Coronary artery (tissue), 2 donors: ENCODE results near the gene APOL6.

Experiments used
- DNase-seq: peaks from one replicate; pipeline ENCODE4 v3.0.0-alpha.2; 2017; ENCODE audit warnings: low spot score
- H3K27ac ChIP-seq, 2 donors: fragments of 200-600 bp; sonication (generic); one replicate each; pipeline ENCODE4 v1.5.1; 2016 to 2019
- H3K4me3 ChIP-seq: fragments of 200-600 bp; sonication (generic); 2 replicates; pipeline ENCODE4 v1.5.1; 2016; ENCODE audit warnings: mild to moderate bottlenecking, moderate library complexity
- CTCF ChIP-seq: fragments of 200-600 bp; sonication (generic); IDR thresholded peaks from one replicate; pipeline ENCODE4 v1.5.1; 2019; ENCODE audit warnings: antibody characterized with exemption

The APOL6 gene

DNA sequence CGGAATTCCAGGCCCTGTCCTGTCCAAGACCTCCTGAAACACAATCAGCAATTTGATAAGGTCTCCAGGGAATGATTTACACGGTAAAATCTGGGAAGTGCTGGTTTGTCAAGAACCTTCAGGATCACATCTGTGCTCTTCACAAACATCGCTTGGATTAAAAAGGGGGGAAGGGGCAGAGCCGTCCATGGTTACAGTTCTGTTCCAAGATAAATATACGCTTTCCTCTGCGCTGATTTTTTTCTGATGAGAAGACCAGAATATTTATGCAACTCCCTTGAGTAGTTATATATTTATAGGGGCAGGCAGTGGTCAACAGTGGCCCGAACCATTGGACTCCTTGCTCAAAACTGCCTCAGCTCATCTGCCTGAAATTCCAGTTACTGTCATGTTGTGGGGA lies 60.2 kb downstream of the APOL6 start:
- Histone ChIP-seq H3K27ac (no peak overlapping the region), H3K4me3 (no peak overlapping the region)
- no peak for DNase-seq
- no peak for TF ChIP-seq CTCF

DNA sequence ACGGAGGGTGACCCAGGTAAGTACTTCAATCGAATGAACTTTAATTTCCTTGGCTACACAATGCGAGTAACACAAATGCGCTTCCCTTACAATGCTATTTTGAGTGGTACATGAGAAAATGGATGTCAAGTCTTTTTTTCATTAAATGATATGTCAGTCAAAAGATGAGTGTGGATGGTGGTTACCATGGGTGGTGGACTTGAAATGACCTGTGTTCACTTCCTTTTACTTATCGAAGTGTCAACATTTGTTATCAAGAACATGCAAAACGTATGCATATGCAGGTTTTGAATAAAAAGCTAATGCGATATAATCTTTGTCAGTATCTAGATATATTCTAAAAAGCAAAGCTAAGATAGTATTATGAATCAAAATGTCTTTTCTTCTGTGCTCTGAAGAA lies 60.7 kb downstream of the APOL6 start:
- no peak for TF ChIP-seq CTCF
- DNase-seq = no peak
- Histone ChIP-seq H3K4me3 (no peak overlapping the region), H3K27ac (no peak overlapping the region)

DNA sequence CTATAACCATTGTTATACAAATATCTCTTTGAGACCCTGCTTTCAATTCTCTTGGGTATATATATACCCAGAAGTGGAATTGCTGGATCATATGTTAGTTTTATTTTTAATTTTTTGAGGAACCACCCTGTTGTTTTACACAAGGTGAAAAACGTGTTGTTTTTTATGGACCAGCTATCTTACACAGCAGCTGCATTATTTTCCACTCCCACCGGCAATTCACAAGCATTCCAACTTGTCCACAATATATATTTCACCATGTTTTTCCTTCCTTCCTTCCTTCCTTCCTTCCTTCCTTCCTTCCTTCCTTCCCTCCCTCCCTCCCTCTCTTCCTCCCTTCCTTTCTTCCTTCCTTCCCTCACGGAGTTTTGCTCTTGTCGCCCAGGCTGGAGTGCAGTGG lies 63.1 kb downstream of the APOL6 start:
- H3K4me3 ChIP-seq = no peak overlapping the region
- no peak for DNase-seq
- no peak for TF ChIP-seq CTCF
- no peak overlapping the region for H3K27ac ChIP-seq

- H3K4me3 ChIP-seq = no peak overlapping the region
- H3K27ac ChIP-seq = no peak overlapping the region
- no peak for DNase-seq
- no peak for TF ChIP-seq CTCF
Observed at GRCh38 chr22:35712672-35713071, 64.4 kb downstream of the APOL6 start.

DNA sequence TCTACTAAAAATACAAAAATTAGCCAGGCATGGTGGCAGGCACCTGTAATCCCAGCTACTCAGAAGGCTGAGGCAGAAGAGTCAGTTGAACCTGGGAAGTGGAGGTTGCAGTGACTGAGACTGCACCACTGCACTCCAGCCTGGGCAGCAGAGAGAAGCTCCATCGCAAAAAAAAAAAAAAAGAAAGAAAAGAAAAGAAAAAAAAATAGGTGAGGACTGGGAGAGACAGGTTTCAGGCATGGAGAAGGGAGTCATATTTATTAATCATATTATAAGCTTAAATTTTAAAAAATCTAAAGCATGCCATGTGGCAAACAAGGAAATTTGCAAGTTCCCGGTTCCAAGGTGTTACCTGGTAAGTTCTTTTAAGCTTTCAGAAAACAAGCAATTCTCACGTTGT lies 69.3 kb downstream of the APOL6 start, which contains the start of gene APOL5:
Gene APOL5 (plus strand): TSS at position 301 of the 400 bp plus-strand sequence. CDS start 0 bp downstream, at position 301.
- no peak for TF ChIP-seq CTCF

More for the DNA sequence above, 69.3 kb downstream of the APOL6 start, which contains the start of gene APOL5:
- Histone ChIP-seq H3K27ac (no peak within 1 kb of the TSS), H3K4me3 (no peak within 1 kb of the TSS)
- DNase-seq = no peak
